Measurements from ENCODE around the gene COL4A5. TPM values are rescaled to one million over a fixed set of nuclear protein-coding genes. Genes with fewer than 3 reads are reported as not detected.

COL4A5 gene
- total RNA-seq, 1 experiment from 2014 or later, result 8.3 TPM

GRCh38 chrX:108415146-108415545 is 24.5 kb upstream of the COL4A5 start:
- CTCF ChIA-PET, result no interaction called here
- DNase-seq (ENCODE audit: low read depth, low spot score), result no peak
- ATAC-seq, result no peak
- Histone ChIP-seq H3K4me3 (ENCODE audit: low read depth in 2 of 2, low read length in 2 of 2) (no peak overlapping the region), H3K9me3 (ENCODE audit: control insufficient read depth, insufficient read depth, low read depth, low read length) (no peaks in the 10 kb centered on the region), H3K4me1 (ENCODE audit: control insufficient read depth, insufficient read depth, low read length) (no peaks in the 10 kb centered on the region), H3K27me3 (ENCODE audit: control insufficient read depth, insufficient read depth, low read length) (no peaks in the 10 kb centered on the region), H3K36me3 (ENCODE audit: control insufficient read depth, insufficient read depth, low read length) (no peaks in the 10 kb centered on the region), H3K27ac (ENCODE audit: low read length) (no peak overlapping the region)
- POLR2A ChIA-PET, result no interaction called here
- BruUV-seq (replicated peaks), result no TSS peak
- intact Hi-C loops (cut with micrococcal nuclease; ENCODE audit: unreplicated experiment) (loop anchor here (10.0 kb wide), 1 partner anchor 460 kb away; no protein-coding TSS in a partner anchor), in situ Hi-C loops (cut with HindIII; ENCODE audit: low pct_unique_long_range_greater_than_20kb, low sequenced_read_pairs) (no loop called here)
- TF ChIP-seq TCF7L2 (IDR thresholded peaks at IDR 0.05; ENCODE audit: low read depth, low read length) (no peak), SIN3A (IDR thresholded peaks at IDR 0.05; ENCODE audit: borderline replicate concordance, insufficient read depth, low read depth, low read length) (no peak), POLR2AphosphoS5 (IDR thresholded peaks at IDR 0.05; ENCODE audit: low read depth, low read length) (no peak), CTCF (IDR thresholded peaks at IDR 0.05) (no peak)
- TF ChIP-seq, protein P1, sequence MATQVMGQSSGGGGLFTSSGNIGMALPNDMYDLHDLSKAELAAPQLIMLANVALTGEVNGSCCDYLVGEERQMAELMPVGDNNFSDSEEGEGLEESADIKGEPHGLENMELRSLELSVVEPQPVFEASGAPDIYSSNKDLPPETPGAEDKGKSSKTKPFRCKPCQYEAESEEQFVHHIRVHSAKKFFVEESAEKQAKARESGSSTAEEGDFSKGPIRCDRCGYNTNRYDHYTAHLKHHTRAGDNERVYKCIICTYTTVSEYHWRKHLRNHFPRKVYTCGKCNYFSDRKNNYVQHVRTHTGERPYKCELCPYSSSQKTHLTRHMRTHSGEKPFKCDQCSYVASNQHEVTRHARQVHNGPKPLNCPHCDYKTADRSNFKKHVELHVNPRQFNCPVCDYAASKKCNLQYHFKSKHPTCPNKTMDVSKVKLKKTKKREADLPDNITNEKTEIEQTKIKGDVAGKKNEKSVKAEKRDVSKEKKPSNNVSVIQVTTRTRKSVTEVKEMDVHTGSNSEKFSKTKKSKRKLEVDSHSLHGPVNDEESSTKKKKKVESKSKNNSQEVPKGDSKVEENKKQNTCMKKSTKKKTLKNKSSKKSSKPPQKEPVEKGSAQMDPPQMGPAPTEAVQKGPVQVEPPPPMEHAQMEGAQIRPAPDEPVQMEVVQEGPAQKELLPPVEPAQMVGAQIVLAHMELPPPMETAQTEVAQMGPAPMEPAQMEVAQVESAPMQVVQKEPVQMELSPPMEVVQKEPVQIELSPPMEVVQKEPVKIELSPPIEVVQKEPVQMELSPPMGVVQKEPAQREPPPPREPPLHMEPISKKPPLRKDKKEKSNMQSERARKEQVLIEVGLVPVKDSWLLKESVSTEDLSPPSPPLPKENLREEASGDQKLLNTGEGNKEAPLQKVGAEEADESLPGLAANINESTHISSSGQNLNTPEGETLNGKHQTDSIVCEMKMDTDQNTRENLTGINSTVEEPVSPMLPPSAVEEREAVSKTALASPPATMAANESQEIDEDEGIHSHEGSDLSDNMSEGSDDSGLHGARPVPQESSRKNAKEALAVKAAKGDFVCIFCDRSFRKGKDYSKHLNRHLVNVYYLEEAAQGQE (IDR thresholded peaks at IDR 0.05; ENCODE audit: insufficient read depth in 1 of 2, low read depth in 2 of 2, low read length in 1 of 2), result no peak

DNA sequence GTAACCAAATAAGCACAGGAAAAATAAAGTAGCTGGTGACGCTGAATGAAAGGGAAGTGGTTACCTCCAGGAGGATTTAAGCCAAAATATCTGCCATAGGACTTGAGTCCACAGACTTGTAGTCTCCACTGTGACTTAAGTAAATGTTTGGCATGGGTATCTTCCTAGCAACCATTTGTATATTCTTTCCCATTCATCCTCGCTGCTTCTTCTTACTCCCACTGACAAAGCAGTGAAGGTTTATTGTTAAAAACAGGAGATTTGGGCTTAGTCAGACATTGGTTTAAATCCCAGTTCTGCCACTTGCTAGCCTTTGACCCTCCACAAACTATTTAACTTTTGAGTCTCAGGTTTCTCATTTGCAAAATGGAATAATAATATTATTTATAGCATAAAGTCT is 23.7 kb upstream of the COL4A5 start:
- DNase-seq (ENCODE audit: low read depth, low spot score) (no peak), ATAC-seq (no peak)
- CTCF ChIA-PET, result no interaction called here
- intact Hi-C loops (cut with micrococcal nuclease; ENCODE audit: unreplicated experiment) (loop anchor here (10.0 kb wide), 1 partner anchor 461 kb away; no protein-coding TSS in a partner anchor), in situ Hi-C loops (cut with HindIII; ENCODE audit: low pct_unique_long_range_greater_than_20kb, low sequenced_read_pairs) (no loop called here)
- no peaks in the 10 kb centered on the region for H3K9me3 ChIP-seq (ENCODE audit: control insufficient read depth, insufficient read depth, low read depth, low read length)
- H3K27ac ChIP-seq (ENCODE audit: low read length), result no peak overlapping the region
- no peaks in the 10 kb centered on the region for H3K27me3 ChIP-seq (ENCODE audit: control insufficient read depth, insufficient read depth, low read length)
- TF ChIP-seq TCF7L2 (IDR thresholded peaks at IDR 0.05; ENCODE audit: low read depth, low read length) (no peak), POLR2AphosphoS5 (IDR thresholded peaks at IDR 0.05; ENCODE audit: low read depth, low read length) (no peak), SIN3A (IDR thresholded peaks at IDR 0.05; ENCODE audit: borderline replicate concordance, insufficient read depth, low read depth, low read length) (no peak), CTCF (IDR thresholded peaks at IDR 0.05) (no peak)
- TF ChIP-seq, protein P1 (IDR thresholded peaks at IDR 0.05; ENCODE audit: insufficient read depth in 1 of 2, low read depth in 2 of 2, low read length in 1 of 2), result no peak
- POLR2A ChIA-PET, result no interaction called here
- BruUV-seq (replicated peaks), result no TSS peak
- no peaks in the 10 kb centered on the region for H3K4me1 ChIP-seq (ENCODE audit: control insufficient read depth, insufficient read depth, low read length)
- no peaks in the 10 kb centered on the region for H3K36me3 ChIP-seq (ENCODE audit: control insufficient read depth, insufficient read depth, low read length)
- no peak overlapping the region for H3K4me3 ChIP-seq (ENCODE audit: low read depth in 2 of 2, low read length in 2 of 2)
